NCI-H1694 treated with DMSO at 0.1 percent for 48 hours (cell line): ENCODE results near the gene CCDC83.
"Not testable (repeated sequence)": the region's sequence is repeated elsewhere in the genome, so short reads cannot be mapped to it uniquely, and the experiment has no call there.

Source experiments
- DNase-seq: peaks from one replicate; lab custom pipeline; 2025; lab: John Stamatoyannopoulos, UW

Gene CCDC83

DNA sequence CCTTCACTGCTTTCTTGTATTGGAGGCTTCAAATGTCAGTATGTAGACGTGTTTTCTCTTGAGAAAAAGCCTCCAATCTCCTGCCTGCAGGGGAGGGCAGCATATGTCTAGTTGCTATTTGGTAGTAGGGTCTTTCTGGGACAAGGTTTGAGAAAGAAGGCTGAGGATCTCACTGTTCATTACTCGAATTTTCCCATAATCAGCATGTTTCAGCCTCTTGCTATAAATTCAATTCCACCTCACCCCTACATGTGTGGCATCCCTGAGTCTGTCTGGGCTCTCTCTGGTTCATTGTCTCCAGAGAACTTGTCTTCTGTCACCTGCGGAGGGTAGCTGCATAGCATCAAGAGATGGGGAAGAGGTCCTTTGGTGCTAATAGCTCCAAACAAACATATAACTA, 19.5 kb upstream of the CCDC83 start:
- DNase-seq, result no peak

DNA sequence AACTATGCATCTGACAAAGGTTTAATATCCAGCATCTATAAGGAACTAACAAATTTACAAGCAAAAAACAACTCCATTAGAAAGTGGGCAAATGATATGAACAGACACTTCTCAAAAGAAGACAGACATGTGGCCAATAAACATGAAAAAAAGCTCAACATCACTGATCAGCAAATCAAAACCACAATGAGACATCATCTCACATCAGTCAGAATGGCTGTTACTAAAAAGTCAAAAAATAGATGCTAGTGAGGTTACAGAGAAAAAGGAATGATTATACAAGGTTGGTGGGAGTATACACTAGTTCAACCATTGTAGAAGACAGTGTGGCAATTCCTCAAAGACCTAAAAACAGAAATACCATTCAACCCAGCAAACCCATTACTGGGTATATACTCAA, 14.3 kb upstream of the CCDC83 start:
- DNase-seq, result not testable (repeated sequence)

DNA sequence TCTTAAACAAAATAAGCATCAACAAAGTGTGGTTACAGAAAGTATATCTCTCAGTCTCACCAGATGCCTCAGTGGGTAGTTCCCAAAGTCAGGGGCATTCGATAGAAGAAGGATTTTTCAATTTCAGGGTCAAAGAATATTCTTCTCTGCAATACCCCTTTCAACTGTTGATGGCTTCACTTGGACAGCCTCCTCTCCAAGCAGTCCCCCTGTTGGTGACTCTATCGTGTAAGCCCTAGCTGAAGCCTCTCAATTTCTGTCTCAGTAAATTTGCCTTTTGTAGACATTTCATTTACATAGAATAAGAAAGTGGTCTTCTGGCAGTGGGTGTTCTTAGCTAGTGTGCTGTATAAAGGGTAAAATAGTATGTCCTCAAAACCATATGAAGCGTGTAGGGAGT, 11.3 kb upstream of the CCDC83 start:
- DNase-seq, result no peak

DNA sequence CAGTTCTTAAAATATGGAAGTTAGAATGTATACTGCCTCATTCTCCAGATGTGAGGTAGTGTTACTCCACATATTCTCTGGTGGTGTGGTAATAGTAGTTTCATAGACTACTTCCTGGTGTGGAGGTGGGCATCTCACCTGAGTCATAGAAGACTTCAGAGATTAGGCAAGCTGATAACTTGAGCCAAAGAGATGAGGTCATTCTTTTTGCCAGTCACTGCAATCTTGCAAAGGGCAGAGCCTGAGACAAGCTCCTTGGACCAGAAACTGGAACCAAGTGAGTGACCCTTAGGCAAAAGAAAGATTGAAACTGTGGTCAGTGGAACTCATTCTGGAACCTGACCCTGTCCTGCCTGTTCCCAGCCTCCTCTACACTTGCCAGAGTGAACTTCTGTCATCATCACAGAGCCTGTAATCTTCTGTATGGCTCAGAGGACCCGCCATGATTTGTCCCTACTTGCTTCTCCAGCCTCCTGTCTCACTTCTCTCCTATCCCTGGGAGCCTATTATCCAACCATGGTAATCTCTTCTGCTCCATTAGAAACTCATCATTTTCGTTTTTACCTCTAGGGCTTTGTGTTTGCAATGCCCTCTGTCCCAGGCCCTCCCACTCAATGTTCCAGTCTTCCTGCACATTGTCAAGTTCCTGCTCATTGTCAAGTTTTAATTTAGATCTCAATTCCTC, 10.6 kb upstream of the CCDC83 start:
- no peak for DNase-seq

DNA sequence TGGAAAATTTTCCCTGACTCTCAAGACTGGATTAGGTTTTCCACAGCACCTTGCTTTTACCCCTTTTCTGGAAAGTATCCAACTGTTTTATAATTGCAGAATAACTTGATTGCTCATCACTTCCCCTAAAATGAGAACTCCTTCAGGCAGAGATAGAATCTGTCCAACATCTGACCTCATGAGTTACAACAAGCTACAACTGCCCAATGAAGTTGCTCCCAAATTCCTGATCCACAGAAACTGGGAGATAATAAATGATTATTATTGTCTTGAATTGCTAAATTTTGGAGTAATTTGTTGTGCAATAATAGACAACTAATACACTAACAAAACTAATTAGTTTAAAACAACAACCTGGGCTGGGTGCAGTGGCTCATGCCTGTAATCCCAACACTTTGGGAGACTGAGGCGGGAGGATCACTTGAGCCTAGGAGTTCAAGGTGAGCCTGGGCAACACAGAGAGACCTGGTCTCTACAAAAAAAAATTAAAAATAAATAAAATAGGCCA, 10.0 kb upstream of the CCDC83 start:
- DNase-seq, result no peak

DNA sequence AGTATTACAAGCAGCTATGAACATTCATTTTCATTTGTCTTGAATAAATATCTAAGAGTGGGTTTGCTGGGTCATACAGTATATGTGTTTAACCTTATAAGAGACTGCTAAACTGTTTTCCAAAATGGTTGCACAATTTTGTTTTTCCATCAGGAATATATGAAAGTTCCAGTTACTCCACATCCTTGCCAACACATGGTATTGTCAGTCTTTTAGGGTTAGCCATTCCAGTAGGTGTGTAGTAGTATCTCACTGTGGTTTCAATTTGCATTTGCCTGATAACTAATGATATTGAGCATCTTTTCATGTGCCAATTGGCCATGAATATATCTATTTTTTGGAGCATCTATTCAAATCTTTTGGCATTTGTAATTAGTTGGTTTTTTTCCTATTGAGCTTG, 7.7 kb upstream of the CCDC83 start:
- DNase-seq, result no peak

DNA sequence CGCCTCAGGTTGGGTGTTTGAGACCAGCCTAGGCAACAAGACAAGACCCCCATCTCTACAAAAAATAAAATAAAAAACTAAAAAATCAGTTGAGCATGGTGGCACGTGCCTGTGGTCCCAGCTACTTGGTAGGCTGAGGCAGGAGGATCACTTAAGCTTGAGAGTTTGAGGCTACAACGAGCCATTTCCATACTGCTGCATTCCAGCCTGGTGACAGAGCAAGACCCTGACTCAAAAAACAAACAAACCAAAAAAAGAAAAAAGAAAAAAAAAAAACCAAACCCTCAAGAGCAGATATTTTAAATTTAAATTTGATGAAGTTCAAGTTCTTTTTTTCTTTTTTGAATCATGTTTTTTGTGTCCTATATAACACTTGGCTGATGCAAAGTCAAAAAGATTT, 7.2 kb upstream of the CCDC83 start:
- no peak for DNase-seq

DNA sequence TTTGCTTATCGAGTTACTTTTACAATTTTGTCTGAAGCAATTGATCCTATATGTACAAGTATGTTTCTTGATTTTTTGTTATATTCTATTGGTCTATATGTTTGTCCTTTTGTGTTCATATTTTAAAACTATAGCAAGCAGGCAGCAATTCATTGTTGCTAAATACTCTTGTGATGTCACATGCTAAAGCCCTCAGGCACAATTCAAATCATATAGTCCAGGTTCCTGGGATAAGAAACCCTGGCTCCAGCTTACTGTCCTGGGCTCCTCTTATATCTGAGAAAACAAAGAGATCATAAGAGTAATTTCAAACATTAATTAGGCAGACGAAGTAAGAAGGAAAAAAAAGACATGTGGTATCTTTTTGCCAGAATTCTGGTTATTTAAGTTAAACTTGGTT, 6.6 kb upstream of the CCDC83 start:
- DNase-seq, result no peak

DNA sequence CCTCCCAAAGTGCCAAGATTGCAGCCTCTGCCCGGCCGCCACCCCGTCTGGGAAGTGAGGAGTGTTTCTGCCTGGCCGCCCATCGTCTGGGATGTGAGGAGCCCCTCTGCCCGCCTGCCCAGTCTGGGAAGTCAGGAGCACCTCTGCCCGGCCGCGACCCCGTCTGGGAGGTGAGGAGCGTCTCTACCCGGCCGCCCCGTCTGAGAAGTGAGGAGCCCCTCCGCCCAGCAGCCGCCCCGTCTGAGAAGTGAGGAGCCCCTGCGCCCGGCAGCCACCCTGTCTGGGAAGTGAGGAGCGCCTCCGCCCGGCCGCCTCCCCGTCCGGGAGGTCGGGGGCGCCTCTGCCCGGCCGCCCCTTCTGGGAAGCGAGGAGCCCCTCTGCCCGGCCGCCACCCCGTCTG, 2.4 kb upstream of the CCDC83 start:
- DNase-seq, result not testable (repeated sequence)

DNA sequence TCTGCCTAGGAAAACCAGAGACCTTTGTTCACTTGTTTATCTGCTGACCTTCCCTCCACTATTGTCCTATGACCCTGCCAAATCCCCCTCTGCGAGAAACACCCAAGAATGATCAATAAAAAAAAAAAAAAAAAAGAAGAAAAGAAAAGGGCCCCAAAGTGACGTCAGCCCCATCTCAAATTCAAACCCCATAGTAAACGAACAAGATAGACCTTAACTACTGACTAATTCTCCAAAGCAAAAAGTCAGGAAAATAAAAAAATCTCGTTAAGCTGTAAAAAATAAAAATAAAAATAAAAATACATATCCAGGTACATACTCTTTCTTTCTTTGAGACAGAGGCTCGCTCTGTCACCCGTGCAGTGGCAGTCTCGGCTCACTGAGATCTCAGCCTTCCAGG, 1.6 kb upstream of the CCDC83 start:
- DNase-seq, result not testable (repeated sequence)

DNA sequence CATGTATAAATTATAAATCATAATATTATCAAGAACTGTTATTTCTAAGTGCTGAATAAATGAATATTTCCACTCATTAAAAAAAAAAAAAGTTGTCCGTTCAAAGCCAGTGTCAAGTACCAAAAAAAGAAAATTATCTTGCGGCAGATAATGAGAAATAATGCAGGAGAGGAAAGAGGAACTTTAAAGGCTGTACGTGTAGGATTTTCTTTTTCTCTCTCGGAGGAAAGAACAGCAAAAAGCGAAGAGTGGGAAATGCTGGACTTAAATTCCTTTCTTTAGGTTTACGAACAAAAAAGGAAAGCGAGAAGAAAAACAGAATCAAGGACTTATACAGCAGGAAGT, 999 bp upstream of the CCDC83 start:
- no peak for DNase-seq

DNA sequence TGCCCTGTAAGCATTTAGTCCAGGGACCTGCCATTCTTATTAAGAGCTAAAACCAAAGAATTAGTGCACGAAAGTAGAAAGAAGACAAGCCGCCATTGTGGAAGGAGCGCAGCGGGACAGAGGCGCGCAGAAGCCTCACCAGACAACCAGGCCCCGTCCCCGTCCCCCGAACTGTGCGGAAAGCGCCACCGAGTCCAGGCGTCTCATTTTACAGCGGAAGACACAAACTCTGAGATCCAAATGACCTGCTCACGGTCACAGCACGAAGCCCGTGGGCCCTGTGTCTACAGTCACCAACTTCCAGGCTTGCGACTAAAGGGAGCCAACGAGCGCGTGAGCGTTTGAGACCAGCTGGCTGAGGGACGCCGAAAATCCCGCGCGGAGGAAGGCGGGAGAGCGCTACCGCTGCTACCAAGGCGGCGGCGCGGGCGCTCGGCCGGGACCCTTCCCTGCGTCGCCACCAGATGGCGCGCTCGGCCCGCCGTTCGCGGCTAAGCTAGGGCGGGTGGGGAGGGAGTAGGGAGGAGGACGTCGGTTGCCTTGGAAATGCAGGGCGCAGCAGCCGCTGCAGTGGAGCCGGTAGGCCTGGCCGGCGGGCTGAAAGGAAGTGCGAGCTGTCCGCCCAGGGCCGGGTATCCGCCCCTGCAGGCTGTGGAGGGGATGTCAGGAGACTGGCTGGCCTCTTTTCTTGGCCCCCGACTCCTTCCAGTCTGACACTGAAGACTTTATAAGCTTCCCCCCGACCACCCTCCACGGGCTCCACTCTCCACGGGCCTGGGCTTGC, 434 bp upstream of the CCDC83 start:
- DNase-seq, result peak; percentile 68

DNA sequence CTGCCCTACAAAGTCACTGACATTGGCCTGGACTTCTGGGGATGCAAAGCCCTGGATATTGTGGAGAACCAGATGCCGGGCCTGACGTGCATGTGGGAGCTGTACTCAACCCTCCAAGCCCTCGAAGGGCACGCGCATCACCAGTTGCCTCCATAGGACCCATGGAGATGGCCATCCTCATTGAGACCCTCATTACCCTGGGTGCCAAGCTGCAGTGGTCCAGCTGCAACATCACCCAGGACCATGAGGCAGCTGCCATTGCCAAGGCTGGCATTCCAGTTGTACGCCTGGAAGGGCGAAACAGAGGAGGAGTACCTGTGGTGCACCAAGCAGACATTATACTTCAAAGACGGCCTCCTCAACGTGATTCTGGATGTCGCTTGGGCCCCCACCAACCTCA, 1.9 kb downstream of the CCDC83 start:
- no peak for DNase-seq

DNA sequence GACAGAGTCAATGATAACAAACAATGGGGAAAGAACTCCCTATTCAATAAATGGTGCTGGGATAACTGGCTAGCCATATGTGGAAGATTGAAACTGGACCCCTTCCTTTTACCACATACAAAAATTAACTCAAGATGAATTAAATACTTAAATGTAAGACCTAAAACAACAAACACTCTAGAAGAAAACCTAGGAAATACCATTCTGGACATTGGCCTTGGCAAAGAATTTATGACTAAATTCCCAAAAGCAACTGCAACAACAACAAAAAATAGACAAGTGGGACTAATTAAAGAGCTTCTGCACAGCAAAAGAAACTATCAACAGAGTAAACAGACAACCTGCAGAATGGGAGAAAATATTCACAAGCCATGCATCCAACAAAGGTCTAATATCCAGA, 4.4 kb downstream of the CCDC83 start:
- DNase-seq, result not testable (repeated sequence)

DNA sequence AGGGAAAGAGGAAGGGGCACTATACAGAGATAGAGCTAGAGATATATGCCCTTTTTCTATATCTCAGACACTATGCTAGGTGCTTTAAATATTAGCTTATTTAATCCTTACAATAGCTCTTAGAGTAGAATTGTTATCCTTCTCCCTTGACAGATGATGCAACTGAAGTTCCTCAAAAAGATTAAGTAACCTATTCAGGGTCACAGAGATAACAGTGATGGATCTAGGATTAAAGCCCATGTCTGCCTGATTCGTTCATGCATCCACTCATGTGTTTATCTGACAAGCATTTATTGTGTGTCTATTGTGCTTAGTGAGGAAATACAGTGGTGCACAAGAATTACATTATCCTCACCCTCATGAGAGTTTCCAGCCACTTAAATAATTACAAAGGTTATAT, 8.7 kb downstream of the CCDC83 start:
- DNase-seq, result no peak

DNA sequence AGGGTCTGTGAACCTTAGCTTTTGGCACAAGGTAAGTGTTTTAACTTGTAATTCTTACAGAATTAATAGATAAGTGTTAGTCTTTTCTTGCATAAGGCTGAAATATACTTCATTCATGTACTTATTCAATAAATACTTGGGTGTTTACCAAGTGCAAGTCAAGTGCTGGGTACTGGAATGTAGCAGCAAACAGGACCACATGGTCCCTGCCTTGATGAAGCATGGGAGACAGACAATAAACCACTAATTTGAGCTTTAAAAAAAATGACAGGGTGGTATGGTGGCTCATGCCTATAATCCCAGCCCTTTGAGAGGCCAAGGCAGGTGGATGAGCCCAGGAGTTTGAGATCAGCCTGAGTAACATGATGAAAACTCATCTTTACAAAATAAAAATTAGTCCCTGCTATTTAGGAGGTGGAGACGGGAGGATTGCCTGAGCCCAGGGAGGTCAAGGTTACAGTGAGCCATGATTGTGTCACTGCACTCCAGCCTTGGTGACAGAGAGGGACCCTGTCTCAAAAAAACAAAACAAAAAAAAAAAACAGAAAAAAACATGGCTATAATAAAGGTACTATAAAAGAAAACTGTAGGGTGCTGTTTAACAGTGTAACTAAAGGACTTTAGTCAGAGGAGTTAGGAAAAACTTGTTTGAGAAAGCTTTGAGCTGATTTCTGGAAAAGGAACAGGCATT, 11.1 kb downstream of the CCDC83 start:
- DNase-seq, result no peak

DNA sequence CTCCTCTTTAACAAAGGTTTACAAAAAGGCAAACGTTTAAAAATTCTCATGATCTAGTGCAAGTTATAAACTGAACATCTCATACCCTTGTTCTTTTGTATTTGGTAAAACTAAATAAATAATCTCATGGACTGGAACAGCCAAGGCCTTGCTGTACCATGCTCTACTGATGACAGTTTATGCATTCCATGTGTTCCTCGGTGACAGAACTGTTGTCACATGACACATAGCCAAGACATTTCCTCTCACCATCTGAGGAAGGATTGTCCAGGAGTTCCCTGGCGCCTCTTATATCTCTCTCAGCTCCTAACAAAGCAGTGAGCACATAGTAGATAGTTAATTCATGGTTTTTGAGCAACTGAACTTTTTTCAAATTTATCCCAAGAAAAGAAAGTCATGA, 12.6 kb downstream of the CCDC83 start:
- no peak for DNase-seq

DNA sequence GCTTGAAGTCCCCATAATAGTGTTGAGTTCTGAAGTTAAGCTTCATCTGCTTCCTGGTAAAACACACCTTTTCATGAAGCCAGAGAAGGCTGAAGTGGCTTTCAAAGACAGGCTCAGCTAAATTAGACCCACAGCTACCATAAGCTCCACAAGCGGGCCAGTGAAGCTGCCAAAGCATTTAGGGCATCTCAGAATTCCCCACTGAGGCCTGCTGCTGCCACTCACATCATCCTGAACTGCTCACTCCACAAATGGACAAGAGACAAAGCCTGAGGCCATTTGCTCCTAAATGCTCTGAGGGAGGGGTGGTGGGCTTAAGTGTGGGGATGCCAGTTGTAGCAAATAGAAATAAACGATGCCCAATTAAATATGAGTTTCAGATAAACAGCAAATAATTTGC, 14.6 kb downstream of the CCDC83 start:
- no peak for DNase-seq

DNA sequence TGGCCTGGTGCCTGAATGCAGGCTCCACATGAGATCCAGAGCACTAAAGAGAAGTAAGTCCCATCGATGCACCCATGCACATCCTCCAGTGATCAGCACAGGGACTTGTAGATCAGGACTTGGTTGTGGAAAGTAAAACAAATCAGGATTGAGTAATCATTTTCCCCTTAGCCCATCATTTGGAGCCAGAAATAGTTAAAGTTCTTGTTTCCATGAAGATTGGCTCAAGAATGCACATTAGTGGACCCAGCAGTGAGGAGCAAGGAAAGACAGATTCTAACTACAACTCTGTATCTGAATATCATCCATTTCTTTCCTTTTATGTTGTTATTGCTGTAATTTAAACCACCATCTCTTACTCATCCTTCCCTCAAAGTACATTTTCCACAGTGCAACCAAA, 19.1 kb downstream of the CCDC83 start:
- no peak for DNase-seq

DNA sequence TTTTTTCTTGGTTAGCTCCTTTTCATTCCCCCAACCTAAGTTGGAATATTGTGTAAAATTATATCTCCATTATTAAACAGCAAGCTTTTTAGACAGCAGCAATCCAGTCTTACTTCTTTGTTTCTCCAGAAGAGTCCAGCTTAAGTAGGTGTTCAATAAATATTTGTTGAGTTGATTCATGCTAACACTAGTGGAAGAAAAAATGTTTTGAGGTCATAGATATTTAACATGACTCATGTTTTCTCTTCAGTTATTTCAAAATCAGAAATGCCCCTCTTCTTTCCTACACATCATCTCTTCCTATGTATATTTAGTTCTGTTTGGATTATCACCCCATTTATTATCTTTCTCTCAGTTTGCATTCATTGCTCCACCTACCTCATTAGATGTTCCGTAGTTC, 20.3 kb downstream of the CCDC83 start:
- DNase-seq, result no peak

DNA sequence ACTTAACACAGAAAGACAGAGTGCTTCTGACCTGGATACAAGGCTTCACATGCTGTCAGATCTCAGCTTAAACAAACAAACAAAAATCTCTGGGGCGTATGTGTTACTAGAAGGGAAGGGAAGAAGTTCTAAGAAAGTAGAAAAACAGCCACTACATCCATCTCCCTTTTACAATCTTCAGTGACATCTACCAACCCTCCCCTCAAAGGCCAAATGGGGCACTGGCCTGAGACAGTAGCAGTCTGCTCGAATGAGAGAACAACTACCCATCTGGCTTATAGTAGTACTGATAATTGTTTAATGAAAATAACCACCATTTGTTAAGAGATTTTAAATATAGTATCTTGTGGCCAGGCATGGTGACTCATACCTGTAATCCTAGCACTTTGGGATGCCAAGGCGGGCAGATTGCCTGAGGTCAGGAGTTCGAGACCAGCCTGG, 29.4 kb downstream of the CCDC83 start:
- no peak for DNase-seq

DNA sequence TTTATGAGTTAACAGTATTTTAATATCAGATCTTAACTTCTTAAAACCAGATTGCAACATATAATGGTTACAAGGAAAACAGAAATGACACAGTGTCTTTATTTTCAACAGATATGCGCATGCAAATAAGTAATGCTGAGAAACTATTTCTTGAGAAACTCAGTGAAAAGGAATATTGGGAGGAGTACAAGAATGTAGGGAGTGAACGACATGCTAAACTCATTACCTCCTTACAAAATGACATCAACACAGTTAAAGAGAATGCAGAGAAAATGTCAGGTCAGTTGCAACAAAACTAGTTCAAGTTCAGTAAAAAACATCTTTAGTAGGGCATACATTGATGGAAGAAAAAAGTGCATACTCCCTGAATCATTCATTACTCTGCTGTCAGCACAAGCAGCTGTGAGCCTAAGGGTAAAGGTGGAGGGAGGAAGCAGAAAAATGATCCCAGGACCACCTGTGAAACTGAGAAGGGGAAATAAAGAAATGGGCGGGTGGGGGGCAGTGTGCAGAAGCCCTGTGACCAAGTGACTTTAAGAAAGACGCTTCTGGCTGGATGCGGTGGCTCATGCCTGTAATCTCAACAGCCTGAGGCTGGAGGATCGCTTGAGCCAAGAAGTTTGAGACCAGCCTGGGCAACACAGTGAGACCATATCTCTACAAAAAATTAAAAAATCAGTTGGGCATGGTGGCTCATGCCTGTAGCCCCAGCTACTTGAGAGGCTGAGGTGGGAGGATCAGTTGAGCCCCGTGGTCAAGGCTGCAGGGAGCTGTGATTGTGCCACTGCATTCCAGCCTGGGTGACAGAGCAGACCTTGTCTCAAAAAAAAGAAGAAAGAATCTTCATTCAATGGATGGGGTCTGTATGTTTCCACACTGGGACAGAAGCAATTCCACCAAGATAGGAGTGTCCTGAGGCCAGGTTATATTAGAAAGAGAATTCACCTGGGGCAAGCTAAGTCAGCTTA, 31.2 kb downstream of the CCDC83 start:
- no peak for DNase-seq
